GM19324 (cell line): Measurements from ENCODE around the gene GAPDH.
"Not testable (repeated sequence)": the region's sequence is repeated elsewhere in the genome, so short reads cannot be mapped to it uniquely, and the experiment has no call there.

ENCODE experiments used
- ATAC-seq: cut with Tn5 transposase; IDR thresholded peaks from one replicate; pipeline ENCODE4 v1.9.1; 2021; ENCODE audit warnings: mild to moderate bottlenecking, moderate library complexity; ENCODE audit not compliant: unreplicated experiment, low FRiP score

GAPDH gene

GRCh38 chr12:6533923-6534694 lies at the start of gene GAPDH:
Gene GAPDH, plus strand, starts transcription at chr12:6534517. Its CDS starts 316 bp downstream, at chr12:6534833.
- ATAC-seq = peak; percentile 70

- no peak for ATAC-seq
Observed at GRCh38 chr12:6488240-6488639, 46.1 kb upstream of the GAPDH start.

GRCh38 chr12:6489449-6489848 lies 44.9 kb upstream of the GAPDH start:
- no peak for ATAC-seq

GRCh38 chr12:6490673-6491072 lies 43.6 kb upstream of the GAPDH start:
- not testable (repeated sequence) for ATAC-seq

- peak; percentile 72 for ATAC-seq
Observed at GRCh38 chr12:6492838-6493496, 41.4 kb upstream of the GAPDH start, which contains the start of gene MRPL51. Gene MRPL51, minus strand, starts transcription at chr12:6493262. Its CDS starts 126 bp downstream, at chr12:6493136.

GRCh38 chr12:6493497-6494257 lies 40.6 kb upstream of the GAPDH start, which contains the start of gene NCAPD2:
Gene NCAPD2, plus strand, starts transcription at chr12:6494102. Its CDS starts 997 bp downstream, at chr12:6495099.
- ATAC-seq = peak; percentile 94

- no peak for ATAC-seq
Observed at GRCh38 chr12:6494258-6494743, 40.0 kb upstream of the GAPDH start.

GRCh38 chr12:6494968-6495367 lies 39.3 kb upstream of the GAPDH start:
- ATAC-seq = no peak

- ATAC-seq = not testable (repeated sequence)
Observed at GRCh38 chr12:6497291-6497690, 37.0 kb upstream of the GAPDH start.

GRCh38 chr12:6500466-6500865 lies 33.9 kb upstream of the GAPDH start:
- ATAC-seq = no peak

- no peak for ATAC-seq
Observed at GRCh38 chr12:6507102-6507998, 27.0 kb upstream of the GAPDH start.

- ATAC-seq = no peak
Observed at GRCh38 chr12:6508087-6508486, 26.2 kb upstream of the GAPDH start.

GRCh38 chr12:6520186-6520585 lies 14.1 kb upstream of the GAPDH start:
- no peak for ATAC-seq

- no peak for ATAC-seq
Observed at GRCh38 chr12:6522193-6522592, 12.1 kb upstream of the GAPDH start.

GRCh38 chr12:6523708-6524107 lies 10.6 kb upstream of the GAPDH start:
- no peak for ATAC-seq

- ATAC-seq = no peak
Observed at GRCh38 chr12:6524648-6525047, 9.7 kb upstream of the GAPDH start.

GRCh38 chr12:6526201-6526600 lies 8.1 kb upstream of the GAPDH start:
- no peak for ATAC-seq

- no peak for ATAC-seq
Observed at GRCh38 chr12:6526766-6527525, 7.4 kb upstream of the GAPDH start.

GRCh38 chr12:6527711-6528110 lies 6.6 kb upstream of the GAPDH start:
- no peak for ATAC-seq
